GM21381 (cell line): ENCODE results near the gene DPYD.

Experiments used
- ATAC-seq: cut with Tn5 transposase; IDR thresholded peaks from one replicate; pipeline ENCODE4 v1.9.1; 2021; ENCODE audit warnings: mild to moderate bottlenecking, moderate library complexity; ENCODE audit not compliant: unreplicated experiment

DPYD gene

DNA sequence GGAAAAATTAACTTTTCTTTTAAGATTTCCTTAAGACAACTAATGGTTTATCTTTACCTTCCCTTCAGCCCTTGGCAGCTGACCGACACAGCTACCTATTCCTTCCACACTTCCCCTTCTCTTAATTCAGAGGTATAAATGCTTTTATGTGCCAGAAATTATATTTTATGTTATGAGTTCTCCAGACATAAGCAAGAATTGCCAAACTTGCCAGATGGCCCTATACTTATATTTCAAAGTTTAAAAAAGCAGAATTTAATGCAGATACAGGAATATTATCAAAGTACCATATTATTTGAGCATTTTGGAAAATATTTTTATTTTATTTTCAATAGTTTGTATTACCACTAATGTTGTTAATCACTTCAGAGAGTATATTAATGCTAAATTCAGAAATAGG lies 754.2 kb downstream of the DPYD start:
- no peak for ATAC-seq

DNA sequence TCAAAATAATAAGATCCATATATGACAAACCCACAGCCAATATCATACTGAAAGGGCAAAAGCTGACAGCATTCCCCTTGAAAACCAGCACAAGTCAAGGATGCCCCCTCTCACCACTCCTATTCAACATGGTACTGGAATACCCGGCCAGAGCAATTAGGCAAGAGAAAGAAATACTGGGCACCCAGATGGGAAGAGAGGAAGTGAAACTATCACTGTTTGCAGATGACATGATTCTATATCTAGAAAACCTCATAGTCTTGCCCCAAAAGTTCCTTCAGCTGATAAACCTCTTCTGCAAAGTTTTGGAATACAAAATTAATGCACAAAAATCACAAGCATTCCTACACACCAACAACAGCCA lies 756.6 kb downstream of the DPYD start:
- no peak for ATAC-seq

DNA sequence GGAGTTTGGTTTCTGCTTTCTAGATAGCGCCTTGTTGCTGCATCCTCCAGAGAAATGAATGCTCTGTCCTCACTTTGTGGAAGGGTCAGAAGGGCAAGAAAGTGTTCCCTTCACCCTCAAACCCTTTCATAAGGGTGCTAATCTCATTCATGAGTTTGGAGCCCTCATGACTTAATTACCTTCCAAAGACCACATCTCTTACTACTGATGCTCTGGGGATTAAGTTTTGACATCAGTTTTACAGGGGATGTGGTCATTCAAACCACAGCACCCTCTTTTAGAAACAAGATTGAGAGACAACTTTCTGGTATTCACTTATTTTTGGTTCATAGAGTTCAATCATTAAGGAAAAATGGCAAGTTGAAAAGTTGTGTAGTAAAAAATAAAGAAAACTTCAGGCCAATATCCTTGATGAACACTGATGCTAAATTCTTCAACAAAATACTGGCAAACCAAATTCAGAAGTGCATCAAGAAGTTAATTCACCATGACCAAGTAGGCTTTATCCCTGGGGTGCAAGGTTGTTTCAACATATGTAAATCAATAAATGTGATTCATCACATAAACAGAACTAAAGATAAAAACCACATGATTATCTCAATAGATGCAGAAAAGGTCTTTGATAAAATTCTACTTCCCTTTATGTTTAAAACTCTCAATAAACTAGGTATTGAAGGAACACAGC lies 757.1 kb downstream of the DPYD start:
- ATAC-seq: peak; percentile 66

DNA sequence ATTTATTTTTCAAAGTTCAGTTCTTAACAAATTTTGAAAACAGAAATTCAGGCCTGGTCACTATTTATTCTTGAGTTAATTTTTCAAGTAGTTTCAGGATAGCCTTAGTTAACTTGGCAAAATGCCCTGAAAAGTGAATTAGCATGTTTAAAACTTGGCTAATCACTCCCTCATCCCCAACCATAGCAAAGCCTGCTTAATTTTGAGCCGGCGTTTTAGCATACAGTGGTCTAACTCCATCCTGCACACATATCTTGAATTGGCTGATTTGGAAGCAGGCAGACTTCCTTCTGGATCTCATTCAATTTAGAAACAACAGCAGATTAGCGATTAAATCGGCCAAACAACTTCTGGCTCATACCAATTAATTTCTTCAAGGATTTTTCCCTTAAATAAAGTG lies 760.0 kb downstream of the DPYD start:
- no peak for ATAC-seq

DNA sequence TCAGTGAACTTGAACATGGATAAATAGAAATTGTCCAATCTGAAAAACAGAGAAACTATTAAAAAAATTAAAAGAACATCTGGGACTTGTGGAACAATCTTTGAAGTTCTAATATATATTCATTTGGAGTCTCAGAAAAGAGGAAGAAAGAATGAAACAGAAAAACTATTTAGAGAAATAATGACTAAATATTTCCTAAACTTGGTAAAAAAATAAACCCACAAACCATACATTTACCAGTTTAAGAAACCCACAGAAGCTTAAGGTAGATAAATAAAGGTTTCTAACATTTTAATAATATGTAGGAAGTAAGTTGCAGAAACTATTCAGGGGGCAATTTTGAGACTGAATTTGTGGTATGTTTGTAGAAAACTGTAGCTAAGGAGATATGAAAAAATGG lies 761.5 kb downstream of the DPYD start:
- ATAC-seq: peak; percentile 59

DNA sequence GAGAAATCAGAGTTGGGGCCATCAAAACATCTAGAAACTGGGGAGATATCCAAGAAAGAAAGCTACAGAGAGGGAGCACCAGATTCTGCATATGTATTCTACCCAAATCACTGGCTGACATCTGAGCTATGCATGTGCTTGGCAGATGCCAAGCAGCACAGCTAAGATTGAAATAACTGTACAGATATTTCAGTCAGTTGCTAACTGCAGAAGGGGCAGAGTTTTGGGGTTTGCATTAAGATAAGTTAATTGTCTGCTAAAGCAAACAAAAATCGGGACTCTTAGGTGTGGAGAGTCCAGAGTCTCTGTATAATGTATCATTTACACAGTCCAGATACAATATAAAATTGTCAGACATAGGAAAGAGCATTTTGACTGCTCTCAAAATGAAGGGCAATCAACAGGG lies 762.1 kb downstream of the DPYD start:
- ATAC-seq: no peak

DNA sequence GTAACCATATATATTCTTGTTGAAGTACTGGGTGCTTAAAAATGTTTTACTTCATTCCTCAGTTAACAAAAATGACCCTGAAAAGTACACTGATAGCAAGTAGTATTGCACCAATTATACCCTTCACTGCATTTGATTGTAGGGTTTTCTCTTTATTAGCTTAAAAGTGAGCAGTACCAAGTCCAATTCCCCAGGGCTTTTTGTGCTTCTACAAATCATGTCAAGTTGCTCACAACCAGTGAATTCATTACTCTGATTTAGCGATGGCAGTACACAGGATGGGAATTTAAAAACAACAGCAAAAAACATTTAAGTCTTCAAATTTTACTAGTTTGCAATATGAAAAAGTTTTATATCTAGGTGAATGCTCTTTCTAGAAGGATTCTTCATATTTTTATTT lies 762.8 kb downstream of the DPYD start:
- no peak for ATAC-seq

DNA sequence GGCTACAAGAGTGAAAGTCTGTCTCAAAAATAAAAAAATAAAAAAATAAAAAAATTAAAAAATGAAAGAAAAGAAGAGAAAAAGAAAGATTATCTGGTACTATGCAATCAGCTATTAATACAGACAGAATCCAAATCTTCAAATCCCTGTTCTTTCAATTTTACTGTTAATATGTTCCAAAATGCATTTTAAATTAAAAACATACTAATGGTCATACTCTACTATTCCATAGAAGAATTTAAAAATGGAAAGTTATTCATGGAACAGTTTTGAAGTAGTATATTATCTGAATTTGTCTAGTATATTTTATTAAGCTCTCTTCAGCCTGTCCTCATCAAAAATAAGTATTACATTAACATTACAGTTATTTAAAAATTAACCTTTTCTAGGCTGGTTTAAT lies 769.2 kb downstream of the DPYD start:
- ATAC-seq: no peak

DNA sequence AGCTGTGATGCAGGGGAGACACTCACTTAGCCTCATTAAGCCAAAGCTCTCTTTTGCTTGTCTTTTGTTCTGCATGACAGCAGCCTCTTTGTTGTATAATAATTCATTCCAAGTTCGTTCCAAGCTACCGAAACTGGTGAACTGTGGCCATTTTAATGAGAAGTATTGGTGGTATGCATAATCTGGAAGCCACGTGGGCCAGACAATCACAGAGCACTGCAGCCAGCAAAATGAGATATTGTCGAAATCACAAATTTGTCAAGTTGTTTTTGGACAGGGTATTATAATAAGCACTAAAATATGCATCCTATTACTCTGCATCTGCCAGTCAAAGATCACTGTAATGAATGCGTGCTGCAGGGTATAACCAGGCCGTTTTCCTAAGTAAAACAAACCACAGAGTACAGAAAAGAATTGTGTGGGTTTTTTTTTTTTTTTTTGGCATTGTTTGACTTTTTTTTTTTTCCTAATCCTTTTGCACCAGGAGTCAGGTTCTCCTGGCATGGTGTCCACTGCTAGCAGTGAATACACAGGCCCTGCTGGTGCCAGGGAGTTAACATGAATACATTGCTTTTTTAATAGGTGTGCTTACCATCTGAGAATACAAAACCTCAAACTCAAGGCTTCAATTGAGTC lies 775.4 kb downstream of the DPYD start:
- ATAC-seq: no peak

DNA sequence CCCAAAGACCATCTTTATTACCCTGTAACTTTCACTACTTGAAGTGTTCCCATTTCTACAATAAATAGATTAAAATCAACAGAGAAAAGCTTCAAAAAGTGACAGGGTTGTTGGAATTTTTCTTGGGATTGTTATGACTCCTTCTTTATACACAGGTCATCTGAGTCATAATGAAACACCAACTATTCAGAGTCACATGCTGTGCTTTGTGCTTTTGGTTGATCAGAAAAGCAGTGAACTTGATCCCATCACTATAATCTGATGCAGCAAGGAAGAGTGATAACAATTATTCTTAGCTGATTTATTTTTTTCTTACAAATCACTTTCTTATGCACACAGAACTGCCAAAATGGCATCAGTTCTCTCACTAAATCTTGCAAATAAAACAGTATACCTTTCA lies 776.3 kb downstream of the DPYD start:
- ATAC-seq: no peak

DNA sequence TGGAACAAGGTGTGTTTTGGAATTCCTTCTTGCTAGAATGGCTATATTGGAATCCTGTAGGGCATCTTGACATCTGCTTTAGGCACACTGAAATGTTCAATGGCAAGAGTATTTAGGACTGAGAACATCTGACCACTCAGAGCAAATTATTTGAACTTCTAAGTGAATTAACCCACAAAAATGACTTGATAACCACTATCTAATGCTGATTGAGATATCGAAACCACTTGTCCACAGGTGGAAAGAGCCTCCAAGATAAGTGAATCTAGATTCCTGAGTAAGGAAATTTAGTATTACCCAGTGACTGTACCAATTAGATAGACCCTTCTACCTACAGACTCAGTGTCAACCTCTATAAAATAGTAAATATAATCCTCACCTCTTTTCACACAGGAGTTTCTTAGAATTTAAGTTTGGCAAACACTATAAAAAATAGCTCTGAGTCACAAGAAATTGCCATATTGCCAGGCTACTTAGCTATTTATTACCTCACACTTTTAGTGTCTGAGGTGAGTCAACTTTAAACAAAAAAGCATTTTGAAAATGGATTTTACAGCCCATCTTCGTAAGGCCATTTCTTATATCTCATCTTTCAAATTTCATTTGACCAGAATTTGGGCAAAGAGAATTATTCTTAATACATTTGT lies 777.5 kb downstream of the DPYD start:
- ATAC-seq: no peak

DNA sequence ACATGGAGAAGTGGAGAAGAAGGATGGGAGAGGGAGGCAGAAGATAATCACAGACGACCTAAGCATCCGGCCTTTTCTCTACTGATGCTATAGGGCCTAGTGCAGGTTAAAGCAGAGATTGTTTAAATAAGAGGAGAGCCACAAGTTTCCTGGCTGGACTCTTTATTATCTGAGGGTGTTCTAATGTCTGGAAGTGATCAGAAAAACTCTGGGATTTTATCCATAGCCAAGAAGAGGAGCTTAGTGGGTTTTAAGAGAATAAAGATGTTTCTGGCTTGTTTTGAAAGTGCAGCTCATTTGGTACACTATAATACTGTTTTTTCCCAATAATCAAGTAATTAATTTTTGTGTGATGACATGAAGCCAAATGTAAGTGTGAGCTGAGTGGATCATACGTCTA lies 780.2 kb downstream of the DPYD start:
- ATAC-seq: no peak

DNA sequence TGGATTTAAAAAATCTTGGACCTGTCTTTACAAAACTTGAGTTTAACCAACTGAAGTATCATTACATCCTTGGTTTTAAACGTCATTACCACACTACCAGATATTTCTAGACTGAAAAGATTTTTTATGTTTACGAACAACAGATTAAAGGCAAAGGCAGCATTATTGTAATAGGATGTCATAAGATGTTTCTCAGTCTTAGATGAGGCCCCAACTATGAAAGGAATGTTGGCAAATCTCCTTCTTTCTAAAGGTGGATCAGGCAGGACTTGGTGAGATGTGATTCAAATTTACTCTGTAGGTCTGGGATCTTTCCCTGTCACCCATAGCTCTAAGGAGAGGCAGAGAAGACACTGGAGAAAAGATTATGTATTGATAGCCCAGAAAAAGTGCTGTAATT lies 781.3 kb downstream of the DPYD start:
- no peak for ATAC-seq

DNA sequence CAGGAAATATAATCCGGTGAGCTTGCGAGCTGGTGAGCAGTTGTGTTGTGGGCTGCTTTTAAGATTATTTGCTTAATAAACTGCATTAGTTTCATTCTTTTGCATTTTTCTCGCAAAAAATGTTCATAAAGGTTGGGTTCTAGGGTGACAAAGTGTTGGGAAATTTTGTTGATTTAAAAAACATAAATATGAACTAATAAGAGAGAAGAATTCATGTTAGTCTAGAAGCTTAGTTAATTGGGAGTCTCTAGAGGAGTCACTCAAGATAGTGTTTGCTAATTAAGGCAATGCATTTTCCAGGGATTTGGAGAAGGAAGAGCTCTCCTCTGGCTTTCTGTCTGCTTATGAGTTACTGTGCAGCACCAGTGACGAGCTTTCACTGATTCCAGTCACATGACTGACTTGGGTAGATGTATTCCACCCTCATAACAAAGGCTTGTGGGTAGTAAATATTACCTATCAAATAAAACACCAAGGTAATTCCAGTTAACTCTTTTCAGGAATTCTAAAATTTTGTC lies 782.3 kb downstream of the DPYD start:
- peak; percentile 38 for ATAC-seq

DNA sequence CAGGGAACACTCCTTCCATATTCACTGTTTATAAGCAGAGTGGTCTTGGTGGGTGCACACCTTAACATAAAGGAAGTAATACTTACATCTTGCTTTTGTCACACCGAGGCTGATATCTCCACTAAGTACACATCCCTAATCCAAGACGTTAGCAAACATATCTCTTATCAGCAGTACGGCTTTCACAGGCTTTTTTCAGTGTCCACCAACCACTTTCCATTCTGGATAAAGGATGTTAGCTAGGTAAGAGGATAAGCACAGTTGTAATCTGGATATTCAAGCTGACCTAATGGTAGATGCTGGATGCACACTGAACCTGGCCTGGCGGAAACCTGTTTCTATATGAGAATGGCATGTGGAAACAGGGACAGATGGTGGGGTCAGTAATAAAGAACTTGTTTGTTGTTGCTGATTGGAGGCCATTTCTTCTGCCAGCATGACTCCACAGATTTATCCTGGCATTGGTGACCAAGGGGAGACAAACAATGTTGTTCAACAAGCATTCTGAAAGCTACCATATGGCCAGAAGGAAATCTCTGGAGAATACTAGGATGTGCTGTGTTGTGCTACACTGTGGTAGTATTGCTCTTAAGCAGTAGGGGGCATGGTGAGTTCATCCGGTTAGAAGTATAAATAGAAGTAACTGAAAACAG lies 782.8 kb downstream of the DPYD start:
- peak; percentile 99 for ATAC-seq

DNA sequence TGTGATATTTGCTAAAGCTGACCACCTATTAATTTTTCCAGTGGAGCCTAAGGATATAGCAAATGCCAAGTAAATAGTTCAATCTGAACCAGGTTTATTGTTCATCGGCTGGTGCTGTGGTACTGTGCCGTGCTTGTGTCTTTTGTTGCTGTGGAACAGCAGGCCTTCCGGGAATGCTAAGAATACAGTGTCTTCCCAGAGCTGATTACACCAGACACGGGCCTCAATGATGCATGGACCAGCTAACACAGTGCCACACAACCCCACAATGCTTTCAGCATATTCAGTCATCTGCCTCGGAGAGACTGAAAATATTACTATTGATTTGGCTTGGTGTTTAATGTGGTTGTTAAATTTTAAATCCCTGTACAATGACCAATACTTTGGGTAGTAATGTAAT lies 783.8 kb downstream of the DPYD start:
- no peak for ATAC-seq

DNA sequence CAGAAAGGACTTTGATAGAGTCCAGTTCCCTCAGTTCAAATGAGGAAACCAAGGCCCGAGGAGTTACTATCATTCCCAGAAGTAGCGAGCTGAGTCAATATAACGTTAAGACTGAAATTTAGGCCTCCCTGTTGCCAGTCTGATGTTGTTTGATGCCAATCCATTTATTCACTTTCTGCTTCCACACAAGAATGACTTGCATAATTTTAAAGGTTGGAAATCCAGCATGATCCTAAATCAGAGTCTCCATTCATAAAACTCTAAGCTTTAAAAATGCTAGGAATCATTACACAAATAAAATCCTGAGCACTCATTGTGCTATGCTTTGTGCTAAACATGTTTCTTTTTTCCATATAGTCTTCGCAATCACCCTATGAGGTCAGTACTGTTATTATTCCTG lies 784.9 kb downstream of the DPYD start:
- no peak for ATAC-seq

DNA sequence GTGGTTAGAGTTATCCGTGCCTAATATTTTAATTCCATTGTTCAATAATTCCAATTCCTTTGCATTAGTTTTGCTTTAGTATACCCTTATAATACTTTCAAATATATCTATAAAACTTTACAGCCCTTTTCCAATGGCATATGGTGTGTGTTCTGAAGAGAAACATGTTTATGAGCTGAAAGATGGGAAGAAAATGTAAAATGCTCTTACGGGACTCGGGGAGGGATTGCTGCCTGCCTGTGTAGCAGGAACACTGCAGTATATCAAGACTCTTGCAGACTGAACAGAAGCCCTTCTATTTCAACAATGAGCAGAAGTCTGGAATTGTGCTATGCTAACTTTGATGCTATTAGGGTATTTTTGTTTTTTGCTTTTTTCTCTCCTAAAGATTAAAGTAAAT lies 792.4 kb downstream of the DPYD start:
- no peak for ATAC-seq

DNA sequence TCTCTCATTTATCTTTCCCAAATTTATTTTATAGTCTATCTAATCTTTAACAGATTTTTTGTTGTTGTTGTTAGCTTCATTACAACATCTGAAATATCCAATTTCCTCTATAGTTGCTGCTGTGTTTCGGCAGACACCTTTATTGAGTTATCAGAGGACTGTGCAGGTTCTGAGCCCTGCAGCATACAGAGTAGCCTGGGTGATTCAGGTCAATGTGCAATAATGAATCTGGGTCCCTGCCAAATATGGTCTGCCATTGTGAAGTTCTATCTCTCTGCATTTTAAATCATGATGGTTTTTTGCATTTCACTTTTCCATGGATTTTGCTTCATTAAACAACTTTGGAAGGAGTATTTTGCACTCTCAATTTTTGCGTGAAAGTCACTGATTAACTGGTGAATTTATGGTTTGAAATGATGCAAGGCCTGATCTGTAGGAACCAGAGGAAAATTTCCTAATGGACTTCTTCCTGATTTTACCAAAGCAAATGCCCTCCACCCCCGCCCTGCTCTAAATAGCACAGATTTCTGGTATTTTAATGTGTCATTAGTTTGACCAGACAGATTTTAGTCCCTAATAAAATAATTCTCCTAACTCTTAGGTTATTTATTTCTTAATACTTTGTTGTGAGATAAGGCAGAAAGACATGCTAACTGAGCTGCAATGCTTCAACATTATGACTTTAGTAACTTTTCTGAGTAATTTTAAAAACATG lies 797.0 kb downstream of the DPYD start:
- ATAC-seq: no peak

DNA sequence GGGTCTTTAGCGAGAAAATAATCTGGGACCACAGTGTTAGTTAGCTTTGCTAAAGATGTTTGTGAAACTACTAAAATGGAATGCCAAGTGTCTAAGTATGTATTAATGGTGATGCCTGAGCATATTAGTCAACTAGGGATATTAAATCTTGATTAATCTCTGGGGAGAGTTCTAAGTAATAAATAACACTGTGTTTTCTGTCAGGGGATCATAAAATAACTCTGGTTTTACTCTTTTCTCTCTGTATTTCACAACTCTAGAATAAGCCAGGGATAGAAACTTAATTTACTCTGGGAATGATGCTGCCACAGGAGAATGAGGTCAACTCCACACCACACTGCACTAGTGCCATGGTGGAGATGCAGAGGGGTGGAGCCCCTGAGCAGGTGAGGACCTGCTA lies 800.0 kb downstream of the DPYD start:
- no peak for ATAC-seq
